ENCODE measurements around the gene PPP2R2B. TPM values are rescaled to one million over a fixed set of nuclear protein-coding genes. Genes with fewer than 3 reads are reported as not detected.

PPP2R2B gene
- polyA plus RNA-seq, 2 of the 4 experiments (the other 2 are of a cell fraction) = not detected

- DNase-seq (ENCODE audit: low read depth in 1 of 2, low spot score in 1 of 2) = no peak
- ATAC-seq = no peak
- CTCF ChIA-PET = no interaction called here
- H3K4me2 ChIP-seq = no peak overlapping the region
- no peak overlapping the region for H3K27ac ChIP-seq
- POLR2A ChIA-PET = no interaction called here
- WGBS (ENCODE audit: missing lambda C conversion rate) = 73% methylated on average over 7 of the region's 7 CpGs
- TF ChIP-seq HMGXB4 (CRISPR knock-in tag; IDR thresholded peaks at IDR 0.05; ENCODE audit: borderline replicate concordance) = no peak
- TF ChIP-seq ZFP36 (IDR thresholded peaks at IDR 0.05; ENCODE audit: borderline replicate concordance, partially characterized antibody) = no peak
- TF ChIP-seq, protein P1, sequence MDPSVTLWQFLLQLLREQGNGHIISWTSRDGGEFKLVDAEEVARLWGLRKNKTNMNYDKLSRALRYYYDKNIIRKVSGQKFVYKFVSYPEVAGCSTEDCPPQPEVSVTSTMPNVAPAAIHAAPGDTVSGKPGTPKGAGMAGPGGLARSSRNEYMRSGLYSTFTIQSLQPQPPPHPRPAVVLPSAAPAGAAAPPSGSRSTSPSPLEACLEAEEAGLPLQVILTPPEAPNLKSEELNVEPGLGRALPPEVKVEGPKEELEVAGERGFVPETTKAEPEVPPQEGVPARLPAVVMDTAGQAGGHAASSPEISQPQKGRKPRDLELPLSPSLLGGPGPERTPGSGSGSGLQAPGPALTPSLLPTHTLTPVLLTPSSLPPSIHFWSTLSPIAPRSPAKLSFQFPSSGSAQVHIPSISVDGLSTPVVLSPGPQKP (IDR thresholded peaks at IDR 0.05; ENCODE audit: low read depth, low read length) = no peak
- TF ChIP-seq NFE2L2 (conservative IDR thresholded peaks at IDR 0.05; ENCODE audit: low read length) = no peak
- TF ChIP-seq ATOH8 (CRISPR knock-in tag; IDR thresholded peaks at IDR 0.05; ENCODE audit: low read depth) = no peak
- TF ChIP-seq ESRRA (IDR thresholded peaks at IDR 0.05; ENCODE audit: borderline replicate concordance, low read length) = no peak
- TF ChIP-seq BHLHE40 (IDR thresholded peaks at IDR 0.05; ENCODE audit: low read depth, low read length) = no peak
- TF ChIP-seq FOXS1 (CRISPR knock-in tag; IDR thresholded peaks at IDR 0.05) = no peak
- TF ChIP-seq HOXA7 (CRISPR knock-in tag; IDR thresholded peaks at IDR 0.05) = no peak
- no peak for TF ChIP-seq PHF8 (IDR thresholded peaks at IDR 0.05; ENCODE audit: borderline replicate concordance, low read depth)
- TF ChIP-seq RFX5 (IDR thresholded peaks at IDR 0.05) = no peak
- TF ChIP-seq CHD2 (IDR thresholded peaks at IDR 0.05; ENCODE audit: low read length, partially characterized antibody) = no peak
- no peak for TF ChIP-seq HOXB13 (CRISPR knock-in tag; IDR thresholded peaks at IDR 0.05; ENCODE audit: low read depth)
- no peak for TF ChIP-seq EHF (CRISPR knock-in tag; IDR thresholded peaks at IDR 0.05)
- TF ChIP-seq, protein P2, sequence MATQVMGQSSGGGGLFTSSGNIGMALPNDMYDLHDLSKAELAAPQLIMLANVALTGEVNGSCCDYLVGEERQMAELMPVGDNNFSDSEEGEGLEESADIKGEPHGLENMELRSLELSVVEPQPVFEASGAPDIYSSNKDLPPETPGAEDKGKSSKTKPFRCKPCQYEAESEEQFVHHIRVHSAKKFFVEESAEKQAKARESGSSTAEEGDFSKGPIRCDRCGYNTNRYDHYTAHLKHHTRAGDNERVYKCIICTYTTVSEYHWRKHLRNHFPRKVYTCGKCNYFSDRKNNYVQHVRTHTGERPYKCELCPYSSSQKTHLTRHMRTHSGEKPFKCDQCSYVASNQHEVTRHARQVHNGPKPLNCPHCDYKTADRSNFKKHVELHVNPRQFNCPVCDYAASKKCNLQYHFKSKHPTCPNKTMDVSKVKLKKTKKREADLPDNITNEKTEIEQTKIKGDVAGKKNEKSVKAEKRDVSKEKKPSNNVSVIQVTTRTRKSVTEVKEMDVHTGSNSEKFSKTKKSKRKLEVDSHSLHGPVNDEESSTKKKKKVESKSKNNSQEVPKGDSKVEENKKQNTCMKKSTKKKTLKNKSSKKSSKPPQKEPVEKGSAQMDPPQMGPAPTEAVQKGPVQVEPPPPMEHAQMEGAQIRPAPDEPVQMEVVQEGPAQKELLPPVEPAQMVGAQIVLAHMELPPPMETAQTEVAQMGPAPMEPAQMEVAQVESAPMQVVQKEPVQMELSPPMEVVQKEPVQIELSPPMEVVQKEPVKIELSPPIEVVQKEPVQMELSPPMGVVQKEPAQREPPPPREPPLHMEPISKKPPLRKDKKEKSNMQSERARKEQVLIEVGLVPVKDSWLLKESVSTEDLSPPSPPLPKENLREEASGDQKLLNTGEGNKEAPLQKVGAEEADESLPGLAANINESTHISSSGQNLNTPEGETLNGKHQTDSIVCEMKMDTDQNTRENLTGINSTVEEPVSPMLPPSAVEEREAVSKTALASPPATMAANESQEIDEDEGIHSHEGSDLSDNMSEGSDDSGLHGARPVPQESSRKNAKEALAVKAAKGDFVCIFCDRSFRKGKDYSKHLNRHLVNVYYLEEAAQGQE (IDR thresholded peaks at IDR 0.05) = no peak
- no peak for TF ChIP-seq CBX2 (IDR thresholded peaks at IDR 0.05; ENCODE audit: borderline replicate concordance, low read depth)
- TF ChIP-seq ZNF302 (CRISPR knock-in tag; IDR thresholded peaks at IDR 0.05) = no peak
- no peak for TF ChIP-seq CBX8 (IDR thresholded peaks at IDR 0.05)
- FAIRE-seq = no peak
- no peak overlapping the region for H3K4me3 ChIP-seq
- H3K4me1 ChIP-seq = peaks cover 6% of the 10 kb centered on the region; the same call in 1 of the 3 replicates
- H3K9me3 ChIP-seq = no peaks in the 10 kb centered on the region
These were observed 5.2 kb downstream of the PPP2R2B start for GRCh38 chr5:146873186-146873917.

GRCh38 chr5:146872188-146872587 is 6.4 kb downstream of the PPP2R2B start:
- WGBS (ENCODE audit: missing lambda C conversion rate) = 3% methylated on average over 1 of the region's 1 CpG
- Histone ChIP-seq H3K27ac (no peak overlapping the region), H3K9me3 (no peaks in the 10 kb centered on the region), H3K4me1 (no peaks in the 10 kb centered on the region; the same call in 2 of the 3 replicates), H3K4me3 (no peak overlapping the region), H3K4me2 (no peak overlapping the region)
- CTCF ChIA-PET = interaction anchor here (1.5 kb wide), 1 partner anchor 93 kb away, joined by 3 read pairs; no protein-coding TSS in a partner anchor
- FAIRE-seq = no peak
- POLR2A ChIA-PET = no interaction called here
- no peak for ATAC-seq
- TF ChIP-seq HMGXB4 (CRISPR knock-in tag; IDR thresholded peaks at IDR 0.05; ENCODE audit: borderline replicate concordance) (no peak), MAZ (IDR thresholded peaks at IDR 0.05; ENCODE audit: borderline replicate concordance, low read depth, low read length) (no peak), SREBF2 (IDR thresholded peaks at IDR 0.05) (no peak), CHD4 (IDR thresholded peaks at IDR 0.05; ENCODE audit: borderline replicate concordance) (no peak)
- no peak for DNase-seq (ENCODE audit: low read depth in 1 of 2, low spot score in 1 of 2)
